ENCODE results near the gene SEMA3E.

SEMA3E gene

GRCh38 chr7:83517035-83517700 is 131.8 kb downstream of the SEMA3E start:
- no peak for DNase-seq (ENCODE audit: low spot score)
- in situ Hi-C loops (cut with MboI; ENCODE audit: low sequenced_read_pairs, unreplicated experiment): no loop called here
- TF ChIP-seq, protein P1, sequence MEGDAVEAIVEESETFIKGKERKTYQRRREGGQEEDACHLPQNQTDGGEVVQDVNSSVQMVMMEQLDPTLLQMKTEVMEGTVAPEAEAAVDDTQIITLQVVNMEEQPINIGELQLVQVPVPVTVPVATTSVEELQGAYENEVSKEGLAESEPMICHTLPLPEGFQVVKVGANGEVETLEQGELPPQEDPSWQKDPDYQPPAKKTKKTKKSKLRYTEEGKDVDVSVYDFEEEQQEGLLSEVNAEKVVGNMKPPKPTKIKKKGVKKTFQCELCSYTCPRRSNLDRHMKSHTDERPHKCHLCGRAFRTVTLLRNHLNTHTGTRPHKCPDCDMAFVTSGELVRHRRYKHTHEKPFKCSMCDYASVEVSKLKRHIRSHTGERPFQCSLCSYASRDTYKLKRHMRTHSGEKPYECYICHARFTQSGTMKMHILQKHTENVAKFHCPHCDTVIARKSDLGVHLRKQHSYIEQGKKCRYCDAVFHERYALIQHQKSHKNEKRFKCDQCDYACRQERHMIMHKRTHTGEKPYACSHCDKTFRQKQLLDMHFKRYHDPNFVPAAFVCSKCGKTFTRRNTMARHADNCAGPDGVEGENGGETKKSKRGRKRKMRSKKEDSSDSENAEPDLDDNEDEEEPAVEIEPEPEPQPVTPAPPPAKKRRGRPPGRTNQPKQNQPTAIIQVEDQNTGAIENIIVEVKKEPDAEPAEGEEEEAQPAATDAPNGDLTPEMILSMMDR (IDR thresholded peaks at IDR 0.05; ENCODE audit: borderline replicate concordance, control extremely low read depth, extremely low read depth, insufficient read depth, missing control alignments): no peak

GRCh38 chr7:83514977-83515376 is 134.0 kb downstream of the SEMA3E start:
- TF ChIP-seq, protein P1 (IDR thresholded peaks at IDR 0.05; ENCODE audit: borderline replicate concordance, control extremely low read depth, extremely low read depth, insufficient read depth, missing control alignments): no peak
- in situ Hi-C loops (cut with MboI; ENCODE audit: low sequenced_read_pairs, unreplicated experiment): no loop called here
- DNase-seq (ENCODE audit: low spot score): no peak

DNA sequence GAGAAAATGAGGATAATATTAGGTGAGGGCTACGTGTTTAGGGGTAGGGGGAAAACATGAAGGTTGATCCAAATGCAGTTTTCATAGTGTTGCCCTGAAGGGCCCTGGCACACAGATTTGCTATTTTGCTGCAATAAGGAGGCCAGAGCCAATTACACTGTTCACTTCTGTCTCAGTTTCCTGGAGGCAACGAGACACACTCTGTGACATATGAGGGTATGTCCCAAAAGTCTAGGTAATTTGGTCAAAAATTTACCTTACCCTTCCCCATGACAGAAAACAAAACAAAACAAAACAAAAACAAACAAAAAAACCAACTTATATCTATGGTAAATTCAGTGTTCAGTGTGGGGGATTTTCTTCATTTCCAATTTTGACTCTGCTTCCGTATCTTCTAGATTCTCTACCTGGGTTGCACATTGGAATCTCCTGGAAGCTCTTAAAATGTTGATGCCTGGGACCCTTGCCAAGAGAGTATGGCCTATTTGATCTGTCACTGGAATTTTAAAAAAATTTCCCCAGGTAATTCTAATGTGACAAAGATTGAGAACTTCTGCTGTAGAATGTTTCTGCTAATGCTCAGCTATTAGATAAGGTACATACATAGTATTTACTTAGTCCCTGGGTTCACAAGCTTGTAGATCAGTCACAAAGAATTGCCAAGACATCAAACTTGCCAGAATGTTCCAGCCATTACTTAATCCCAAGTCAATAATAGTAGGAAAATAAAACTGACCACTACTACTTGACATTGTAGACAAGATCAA is 139.5 kb downstream of the SEMA3E start:
- no peak for DNase-seq (ENCODE audit: low spot score)
- in situ Hi-C loops (cut with MboI; ENCODE audit: low sequenced_read_pairs, unreplicated experiment): no loop called here
- TF ChIP-seq, protein P1 (IDR thresholded peaks at IDR 0.05; ENCODE audit: borderline replicate concordance, control extremely low read depth, extremely low read depth, insufficient read depth, missing control alignments): no peak

DNA sequence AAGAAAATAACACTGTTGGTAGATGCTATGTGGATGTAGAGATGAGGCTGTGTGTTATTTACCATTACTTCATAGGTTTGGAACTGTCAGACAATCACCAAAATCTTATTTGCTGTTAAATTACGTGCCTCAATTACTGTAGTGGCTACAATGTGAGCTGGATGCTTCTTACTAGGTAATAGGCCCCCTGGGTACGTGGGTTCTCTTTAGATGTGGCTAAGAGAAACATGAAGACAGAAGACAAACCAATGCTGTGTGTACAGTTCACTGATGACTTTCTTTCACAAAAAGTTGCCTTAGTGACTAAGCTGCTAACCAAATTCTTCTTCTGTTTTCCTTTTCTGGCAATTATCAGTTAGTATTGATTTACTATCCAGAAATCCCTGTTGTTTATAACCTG is 144.6 kb downstream of the SEMA3E start:
- TF ChIP-seq, protein P1 (IDR thresholded peaks at IDR 0.05; ENCODE audit: borderline replicate concordance, control extremely low read depth, extremely low read depth, insufficient read depth, missing control alignments): no peak
- no peak for DNase-seq (ENCODE audit: low spot score)
- in situ Hi-C loops (cut with MboI; ENCODE audit: low sequenced_read_pairs, unreplicated experiment): no loop called here

DNA sequence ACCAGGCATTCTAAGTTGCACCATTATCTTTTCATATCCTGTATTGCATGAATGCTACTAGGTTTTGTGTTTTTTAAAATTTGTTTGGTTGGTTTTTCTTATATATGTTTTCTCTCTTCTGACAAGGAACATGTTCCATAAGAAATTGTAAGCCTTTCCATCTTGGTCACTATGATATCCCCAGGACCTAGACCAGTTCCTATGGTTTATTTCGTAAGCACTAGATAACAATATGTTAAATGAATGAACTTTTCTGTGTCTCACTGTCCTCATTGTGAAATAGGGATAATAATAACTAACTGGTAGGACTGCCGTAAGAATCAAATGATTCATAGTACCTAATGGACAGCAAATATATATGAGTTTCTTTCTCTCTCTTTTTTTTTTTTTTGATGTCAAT is 146.3 kb downstream of the SEMA3E start:
- in situ Hi-C loops (cut with MboI; ENCODE audit: low sequenced_read_pairs, unreplicated experiment): no loop called here
- no peak for DNase-seq (ENCODE audit: low spot score)
- TF ChIP-seq, protein P1 (IDR thresholded peaks at IDR 0.05; ENCODE audit: borderline replicate concordance, control extremely low read depth, extremely low read depth, insufficient read depth, missing control alignments): no peak

DNA sequence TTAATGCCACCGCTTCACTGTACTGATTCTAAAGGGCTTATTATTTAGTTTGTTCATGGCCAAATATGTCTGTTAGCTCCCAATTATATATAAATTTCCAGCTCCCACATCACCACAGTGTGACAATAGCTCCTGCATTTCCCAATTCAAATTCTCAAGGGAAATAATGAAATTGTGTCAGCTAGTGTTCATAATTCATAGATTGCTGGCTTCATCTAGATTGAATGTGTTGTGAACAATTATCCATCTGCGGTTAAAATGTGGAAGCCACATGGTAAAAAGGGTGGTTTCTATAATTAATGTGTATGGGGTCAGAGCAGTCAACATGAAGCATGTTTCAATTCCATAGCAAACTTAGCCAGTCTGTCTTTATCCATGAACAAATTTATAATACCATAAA is 154.3 kb downstream of the SEMA3E start:
- in situ Hi-C loops (cut with MboI; ENCODE audit: low sequenced_read_pairs, unreplicated experiment): no loop called here
- DNase-seq (ENCODE audit: low spot score): no peak
- TF ChIP-seq, protein P1 (IDR thresholded peaks at IDR 0.05; ENCODE audit: borderline replicate concordance, control extremely low read depth, extremely low read depth, insufficient read depth, missing control alignments): no peak

Data from GM13976 (cell line).